ENCODE data around the gene TGFBR3L.
"Not testable (repeated sequence)": the region's sequence is repeated elsewhere in the genome, so short reads cannot be mapped to it uniquely, and the experiment has no call there.

The TGFBR3L gene

DNA sequence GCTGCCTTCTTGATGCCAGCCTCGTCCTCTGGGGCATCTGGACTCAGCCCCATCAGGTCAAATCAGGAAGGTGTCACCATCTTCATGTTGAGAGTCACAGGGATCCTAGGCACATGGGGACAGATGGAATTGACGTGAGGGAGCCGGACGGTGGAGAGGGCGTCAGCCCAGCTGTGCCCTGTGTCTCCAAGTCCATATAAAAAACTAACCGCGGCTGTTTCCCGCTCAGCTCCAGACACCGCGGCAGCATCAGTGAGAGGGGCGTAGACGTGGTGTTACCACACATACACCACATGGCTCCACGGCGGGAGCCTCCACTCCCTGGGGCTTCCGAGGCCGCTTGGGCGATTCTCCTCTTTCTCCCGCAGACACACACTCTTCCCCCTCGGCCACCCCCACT, 34.8 kb upstream of the TGFBR3L start:
- no peak for DNase-seq

DNA sequence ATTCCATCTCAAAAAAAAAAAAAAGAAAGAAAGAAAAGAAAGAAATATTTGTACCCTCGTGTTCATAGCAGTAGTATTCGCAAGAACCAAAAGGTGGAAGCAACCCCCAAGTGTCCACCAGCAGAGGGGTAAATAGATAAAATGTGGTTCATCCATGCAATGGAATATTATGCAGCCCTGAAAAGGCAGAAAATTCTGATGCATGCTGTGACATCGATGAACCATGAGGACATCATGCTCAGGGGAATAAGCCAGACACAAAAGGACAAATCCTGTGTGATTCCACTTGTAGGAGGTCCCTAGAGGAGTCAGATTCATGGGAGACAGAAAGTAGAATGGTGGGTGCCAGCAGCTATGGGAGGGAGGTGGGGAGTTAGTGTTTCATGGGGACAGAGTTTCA, 32.7 kb upstream of the TGFBR3L start:
- DNase-seq = no peak

DNA sequence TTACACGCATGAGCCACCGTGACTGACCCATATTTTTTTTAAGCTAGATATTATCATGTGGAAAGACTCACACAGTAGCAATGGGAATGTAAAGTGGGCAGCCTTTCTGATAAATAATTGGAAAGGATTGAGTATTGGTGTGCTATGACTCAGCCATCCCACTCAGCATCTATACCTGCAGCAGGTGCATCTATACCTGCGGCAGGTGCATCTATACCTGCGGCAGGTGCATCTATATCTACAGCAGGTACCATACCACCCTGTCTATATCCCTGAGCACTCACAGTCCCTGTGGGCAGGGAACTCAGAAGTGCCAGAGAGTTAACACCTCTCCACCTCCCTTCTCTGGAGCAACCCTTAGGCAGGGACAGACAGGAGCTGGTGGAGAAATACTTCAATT, 31.5 kb upstream of the TGFBR3L start:
- DNase-seq = no peak

DNA sequence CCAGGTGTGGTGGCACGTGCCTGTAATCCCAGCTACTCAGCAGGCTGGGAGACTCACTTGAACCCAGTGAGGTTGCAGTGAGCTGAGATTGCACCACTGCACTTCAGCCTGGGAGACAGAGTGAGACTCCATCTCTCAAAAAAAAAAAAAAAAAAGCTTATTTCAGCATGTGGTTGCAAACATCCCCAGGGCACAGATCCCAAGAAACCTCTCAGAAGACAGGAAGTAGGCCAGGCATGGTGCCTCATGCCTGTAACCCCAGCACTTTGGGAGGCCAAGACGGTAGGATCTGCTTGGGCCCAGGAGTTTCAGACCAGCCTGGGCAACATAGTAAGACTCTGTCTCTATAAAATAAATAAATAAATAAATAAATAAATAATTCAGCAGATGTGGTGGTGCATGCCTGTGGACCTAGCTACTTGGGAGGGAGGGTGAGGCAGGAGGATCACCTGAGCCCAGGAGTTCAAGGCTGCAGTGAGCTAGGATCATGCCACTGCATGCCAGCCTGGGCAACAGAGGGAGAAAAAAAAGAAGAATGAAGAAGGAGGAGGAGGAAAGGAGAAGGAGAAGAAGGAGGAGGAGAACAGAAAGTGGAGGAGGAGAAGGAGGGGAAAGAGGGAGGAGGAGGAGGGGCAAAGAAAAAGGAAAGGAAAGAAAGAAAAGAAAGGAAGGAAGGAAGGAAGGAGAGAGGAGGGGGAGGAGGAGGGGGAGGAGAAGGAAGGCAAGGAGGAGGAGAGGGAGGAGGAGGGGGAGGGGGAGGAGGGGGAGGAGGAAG, 30.6 kb upstream of the TGFBR3L start:
- no peak for DNase-seq

DNA sequence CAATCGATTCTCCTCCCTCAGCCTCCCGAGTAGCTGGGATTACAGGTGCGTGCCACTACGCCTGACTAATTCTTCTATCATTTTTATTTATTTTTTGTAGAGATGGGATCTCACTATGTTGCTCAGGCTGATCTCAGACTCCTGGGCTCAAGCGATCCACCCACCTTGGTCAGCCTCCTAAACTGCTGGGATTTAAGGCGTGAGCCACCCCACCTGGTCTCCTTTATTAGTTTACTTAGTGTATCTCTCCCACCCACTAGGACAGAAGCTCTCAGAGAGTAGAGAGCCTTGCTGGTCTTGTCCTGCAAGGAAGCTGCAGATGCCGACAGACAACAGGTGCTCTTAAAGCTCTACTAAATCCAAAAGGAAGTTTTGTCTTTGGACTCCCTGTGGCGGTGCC, 28.8 kb upstream of the TGFBR3L start:
- no peak for DNase-seq

DNA sequence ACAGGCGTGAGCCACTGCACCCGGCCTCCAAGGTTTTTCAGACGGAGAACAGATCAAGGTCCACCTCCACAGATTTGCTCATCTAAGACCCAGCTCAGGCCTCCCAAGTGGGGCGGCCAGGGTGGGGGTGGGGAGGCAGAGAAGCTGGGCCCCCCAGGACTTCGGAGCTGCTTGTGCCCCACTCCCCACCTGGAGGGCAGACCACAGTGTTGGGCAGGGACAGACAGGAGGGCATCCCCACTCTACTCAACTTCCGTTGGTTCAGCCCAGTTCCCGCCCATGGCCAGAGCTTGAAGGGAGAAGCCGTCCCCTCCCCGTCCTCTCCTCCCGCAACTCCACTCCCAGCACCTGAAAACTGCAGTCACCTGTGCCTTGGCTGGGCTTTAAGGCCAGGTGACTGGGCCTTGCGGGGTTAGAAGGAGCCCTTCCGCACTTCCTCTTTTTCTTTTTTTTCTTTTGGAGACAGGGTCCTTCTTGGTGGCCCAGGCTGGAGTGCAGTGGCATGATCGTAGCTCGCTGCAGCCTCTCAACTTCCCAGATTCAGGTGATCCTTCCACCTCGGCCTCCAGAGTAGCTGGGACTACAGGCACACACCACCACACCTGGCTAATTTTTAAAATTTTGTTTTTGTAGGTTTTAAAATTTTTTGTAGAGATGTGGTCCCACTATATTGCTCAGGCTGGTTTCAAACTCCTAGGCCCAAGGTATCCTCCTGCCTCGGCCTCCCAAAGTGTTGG, 27.1 kb upstream of the TGFBR3L start:
- no peak for DNase-seq

DNA sequence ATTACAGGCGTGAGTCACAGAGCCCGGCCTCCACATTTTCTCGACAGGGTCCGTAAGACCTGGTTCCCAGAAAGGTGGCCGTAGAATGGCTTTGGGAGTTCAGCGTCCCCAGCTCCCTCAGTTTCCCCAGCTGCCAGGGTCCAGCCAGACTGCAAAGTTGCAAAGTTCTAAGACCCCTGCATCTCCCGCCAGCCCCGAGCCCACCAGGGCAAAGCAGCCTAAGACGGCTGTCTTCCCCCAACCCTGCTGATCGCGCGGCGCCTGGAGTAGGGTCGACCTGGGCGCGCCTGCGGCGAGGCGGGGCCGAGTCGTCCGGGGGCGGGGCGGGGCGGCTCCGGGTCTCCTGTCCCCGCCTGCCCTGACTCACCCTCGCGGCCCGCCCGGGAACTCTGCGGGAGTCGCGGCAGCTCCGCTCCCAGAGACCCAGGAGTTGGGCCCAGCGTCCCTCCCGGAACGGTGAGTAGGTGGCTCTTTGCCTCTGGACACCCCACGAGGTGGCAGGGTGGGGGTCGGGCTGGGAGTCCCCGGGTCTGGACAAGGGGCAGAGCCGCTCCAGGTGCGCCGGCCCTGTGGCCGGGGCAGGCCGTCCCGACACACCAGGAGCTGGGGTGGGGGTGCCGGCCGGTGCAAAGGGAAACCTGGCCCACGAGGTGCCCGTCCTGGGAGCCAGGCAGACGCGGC, 26.3 kb upstream of the TGFBR3L start, which contains the start of gene LRRC8E:
Gene LRRC8E, plus strand, starts transcription at position 366 of the 681 bp plus-strand sequence. CDS start 7,094 bp downstream, outside the sequence.
- DNase-seq = no peak

DNA sequence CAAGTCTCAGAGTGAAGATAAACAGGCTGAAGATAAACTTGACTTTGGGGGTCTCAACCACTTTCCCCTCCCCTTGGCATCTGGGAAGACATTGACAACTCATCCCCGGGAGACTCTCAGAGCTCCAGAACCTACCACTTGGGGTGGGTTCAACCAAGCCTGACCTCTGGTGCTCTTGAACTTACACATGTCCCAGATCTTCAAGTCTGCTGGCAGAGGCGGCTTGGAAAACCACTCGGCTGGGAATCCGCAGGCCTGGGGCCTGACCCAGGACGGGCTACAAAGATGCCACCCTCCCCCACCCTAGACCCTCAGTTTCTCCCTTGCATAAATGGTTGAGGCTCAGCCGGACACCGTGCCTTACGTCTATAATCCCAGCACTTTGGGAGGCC, 25.8 kb upstream of the TGFBR3L start:
- no peak for DNase-seq

DNA sequence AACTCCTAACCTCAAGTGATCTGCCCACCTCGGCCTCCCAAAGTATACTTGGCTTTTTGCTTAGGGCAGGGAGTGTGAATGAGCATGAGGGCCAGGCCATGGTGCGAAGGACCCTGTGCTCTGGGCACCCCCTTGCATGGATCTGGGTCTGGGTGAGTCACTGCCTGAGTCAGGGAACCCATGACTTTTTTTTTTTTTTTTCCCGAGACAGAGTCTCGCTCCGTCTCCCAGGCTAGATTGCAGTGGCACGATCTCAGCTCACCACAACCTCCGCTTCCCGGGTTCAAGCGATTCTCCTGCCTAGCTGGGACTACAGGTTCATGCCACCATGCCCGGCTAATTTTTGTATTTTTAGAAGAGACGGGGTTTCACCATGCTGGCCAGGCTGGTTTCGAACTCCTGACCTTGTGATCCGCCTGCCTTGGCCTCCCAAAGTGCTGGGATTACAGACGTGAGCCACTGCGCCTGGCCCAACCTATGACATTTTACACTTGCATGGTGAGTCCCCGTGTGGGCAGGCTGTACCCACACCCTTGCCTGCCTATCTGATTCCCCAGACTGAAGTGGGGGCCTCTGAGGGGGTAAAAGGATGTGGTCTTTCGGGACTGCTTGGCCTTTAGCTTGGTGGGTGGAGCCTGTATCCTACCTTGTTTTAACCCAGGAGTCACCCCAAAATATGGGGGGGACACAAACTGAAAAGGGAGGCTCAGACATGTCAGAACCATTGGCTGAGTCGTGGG, 21.1 kb upstream of the TGFBR3L start:
- DNase-seq = not testable (repeated sequence)

DNA sequence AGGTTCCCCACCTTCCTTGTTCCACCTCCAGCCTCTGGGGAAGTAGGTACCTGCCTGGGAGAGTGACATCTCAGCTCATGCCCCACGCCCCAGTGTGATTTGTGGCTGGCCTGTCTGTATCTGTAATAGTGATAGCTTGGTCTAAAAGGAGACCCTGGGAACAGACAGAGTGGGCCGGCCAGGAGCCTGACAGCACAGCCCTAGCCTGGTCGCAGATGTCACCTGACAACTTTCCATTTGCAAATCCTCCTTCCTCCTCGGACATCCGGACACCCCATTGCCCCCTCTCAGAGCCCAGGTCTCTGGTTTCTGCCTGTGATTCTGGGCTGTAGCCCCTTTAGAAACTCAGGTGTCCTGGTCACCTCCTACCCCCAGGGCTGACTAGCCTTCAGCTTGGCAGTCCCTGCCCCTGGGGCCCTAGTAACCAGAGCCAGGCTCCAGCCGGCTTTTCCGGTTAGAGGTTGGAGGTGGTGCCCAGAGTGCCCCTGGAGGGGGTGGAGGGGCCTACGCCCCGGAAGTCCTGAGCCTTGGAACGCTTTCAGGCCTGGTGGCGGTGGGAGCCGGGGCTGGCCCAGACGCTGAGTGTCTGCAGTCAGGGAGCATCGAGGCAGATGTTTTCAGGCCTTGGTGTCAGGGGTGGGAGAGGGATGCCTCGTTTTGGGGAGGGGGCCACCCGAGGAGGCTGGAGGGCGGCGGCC, 19.9 kb upstream of the TGFBR3L start:
- DNase-seq = no peak

DNA sequence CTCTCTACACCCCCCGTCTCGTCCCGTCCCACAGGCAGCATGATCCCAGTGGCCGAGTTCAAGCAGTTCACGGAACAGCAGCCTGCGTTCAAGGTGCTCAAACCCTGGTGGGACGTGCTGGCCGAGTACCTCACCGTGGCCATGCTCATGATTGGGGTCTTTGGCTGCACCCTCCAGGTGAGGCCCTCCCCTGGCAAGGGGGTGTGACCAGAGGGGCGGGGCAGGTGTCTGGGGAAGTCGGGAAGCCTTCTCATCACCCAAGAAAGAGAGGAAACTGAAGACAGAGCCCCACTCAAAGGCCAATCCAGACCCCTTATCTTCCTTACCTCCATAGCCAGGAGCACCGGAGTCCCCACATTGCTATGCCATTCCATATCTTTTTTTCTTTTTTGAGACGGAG, 19.1 kb upstream of the TGFBR3L start:
- no peak for DNase-seq

DNA sequence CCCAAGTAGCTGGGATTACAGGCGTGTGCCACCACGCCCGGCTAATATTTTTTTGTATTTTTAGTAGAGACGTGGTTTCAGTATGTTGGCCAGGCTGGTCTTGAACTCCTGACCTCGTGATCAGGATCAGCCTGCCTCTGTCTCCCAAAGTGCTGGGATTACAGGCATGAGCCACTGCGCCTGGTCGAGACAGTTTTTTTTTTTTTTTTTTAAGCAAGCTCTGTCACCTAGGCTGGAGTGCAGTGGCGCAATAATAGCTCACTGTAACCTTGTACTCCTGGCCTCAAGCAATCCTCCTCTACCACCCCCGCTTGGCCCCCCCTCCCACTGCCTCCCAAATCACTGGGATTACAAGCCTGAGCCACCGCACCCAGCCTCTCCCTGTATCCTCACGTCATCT, 17.3 kb upstream of the TGFBR3L start:
- DNase-seq = no peak

DNA sequence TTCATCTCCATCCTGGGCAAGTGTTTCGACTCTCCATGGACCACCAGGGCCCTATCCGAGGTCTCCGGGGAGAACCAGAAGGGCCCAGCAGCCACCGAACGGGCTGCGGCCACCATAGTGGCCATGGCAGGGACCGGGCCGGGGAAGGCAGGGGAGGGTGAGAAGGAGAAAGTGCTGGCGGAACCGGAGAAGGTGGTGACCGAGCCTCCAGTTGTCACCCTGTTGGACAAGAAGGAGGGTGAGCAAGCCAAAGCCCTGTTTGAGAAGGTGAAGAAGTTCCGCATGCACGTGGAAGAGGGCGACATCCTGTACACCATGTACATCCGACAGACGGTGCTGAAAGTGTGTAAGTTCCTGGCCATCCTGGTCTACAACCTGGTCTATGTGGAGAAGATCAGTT, 15.7 kb upstream of the TGFBR3L start:
- DNase-seq = no peak

DNA sequence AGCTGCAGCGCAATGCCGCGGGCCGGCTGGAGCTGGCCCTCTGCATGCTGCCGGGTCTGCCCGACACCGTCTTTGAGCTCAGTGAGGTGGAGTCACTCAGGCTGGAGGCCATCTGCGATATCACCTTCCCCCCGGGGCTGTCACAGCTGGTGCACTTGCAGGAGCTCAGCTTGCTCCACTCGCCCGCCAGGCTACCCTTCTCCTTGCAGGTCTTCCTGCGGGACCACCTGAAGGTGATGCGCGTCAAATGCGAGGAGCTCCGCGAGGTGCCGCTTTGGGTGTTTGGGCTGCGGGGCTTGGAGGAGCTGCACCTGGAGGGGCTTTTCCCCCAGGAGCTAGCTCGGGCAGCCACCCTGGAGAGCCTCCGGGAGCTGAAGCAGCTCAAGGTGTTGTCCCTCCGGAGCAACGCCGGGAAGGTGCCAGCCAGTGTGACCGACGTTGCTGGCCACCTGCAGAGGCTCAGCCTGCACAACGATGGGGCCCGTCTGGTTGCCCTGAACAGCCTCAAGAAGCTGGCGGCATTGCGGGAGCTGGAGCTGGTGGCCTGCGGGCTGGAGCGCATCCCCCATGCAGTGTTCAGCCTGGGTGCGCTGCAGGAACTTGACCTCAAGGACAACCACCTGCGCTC, 14.8 kb upstream of the TGFBR3L start:
- no peak for DNase-seq

DNA sequence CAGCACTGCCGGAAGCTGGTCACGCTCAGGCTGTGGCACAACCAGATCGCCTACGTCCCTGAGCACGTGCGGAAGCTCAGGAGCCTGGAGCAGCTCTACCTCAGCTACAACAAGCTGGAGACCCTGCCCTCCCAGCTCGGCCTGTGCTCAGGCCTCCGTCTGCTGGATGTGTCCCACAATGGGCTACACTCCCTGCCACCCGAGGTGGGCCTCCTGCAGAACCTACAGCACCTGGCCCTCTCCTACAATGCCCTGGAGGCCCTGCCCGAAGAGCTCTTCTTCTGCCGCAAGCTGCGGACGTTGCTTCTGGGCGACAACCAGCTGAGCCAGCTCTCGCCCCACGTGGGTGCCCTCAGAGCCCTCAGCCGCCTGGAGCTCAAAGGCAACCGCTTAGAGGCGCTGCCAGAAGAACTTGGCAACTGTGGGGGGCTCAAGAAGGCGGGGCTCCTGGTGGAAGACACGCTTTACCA, 14.2 kb upstream of the TGFBR3L start:
- no peak for DNase-seq

DNA sequence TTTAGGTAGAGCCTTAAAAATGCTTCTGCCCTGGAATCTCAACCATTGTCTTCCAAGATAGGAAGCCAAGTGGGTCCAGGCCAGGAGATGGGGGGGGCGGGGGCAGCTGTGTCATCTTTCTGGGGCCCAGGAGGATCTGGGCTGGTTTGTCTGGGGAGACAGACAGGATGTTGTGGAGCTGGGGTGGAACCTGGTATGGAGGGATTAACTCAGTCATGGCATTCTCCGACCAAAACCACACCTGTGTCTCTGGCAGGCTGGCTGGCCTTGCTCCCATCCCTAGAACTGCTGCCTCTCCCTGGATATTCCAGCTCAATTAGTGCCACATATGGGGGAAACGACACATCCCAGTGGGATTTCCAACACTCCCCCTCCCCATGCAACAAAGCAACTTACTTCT, 13.7 kb upstream of the TGFBR3L start:
- no peak for DNase-seq

DNA sequence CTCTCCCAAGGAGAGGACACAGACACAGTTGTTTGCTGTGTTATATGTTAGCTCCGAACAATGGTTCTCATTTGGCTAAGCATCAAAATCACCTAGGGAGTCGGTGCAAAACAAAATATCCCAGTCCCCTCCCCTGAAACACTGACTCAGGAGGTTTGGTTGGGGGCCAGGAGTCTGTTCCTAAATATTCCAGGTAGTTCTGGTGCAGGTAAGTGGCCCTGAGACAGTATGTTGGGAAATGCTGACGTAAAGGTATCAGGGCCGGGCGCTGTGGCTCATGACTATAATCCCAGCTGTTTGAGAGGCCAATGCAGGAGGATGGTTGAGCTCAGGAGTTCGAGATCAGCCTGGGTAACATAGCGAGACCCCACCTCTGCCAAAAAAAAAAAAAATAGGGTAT, 13.3 kb upstream of the TGFBR3L start:
- no peak for DNase-seq

DNA sequence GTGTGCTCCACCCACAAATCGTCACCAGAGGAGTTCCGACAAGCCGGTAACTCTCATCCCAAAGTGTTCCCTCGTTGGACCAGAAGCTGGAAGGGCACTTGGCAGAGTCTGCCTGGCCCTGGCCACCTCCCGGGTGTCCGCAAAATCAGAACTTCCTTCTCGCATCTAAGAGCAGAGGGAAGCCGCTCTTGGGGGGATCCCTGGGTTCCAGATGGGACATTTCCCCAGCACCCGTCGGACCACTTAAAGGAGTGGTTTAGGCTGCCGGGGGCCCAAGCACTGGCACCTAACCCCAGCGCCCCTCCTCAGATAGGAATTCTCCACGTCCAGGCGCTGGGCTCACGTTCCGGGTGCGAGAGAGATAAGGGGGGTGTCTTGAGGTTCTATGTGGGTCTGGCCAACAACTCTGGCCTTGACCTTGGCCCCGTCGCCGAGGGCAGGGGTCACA, 11.8 kb upstream of the TGFBR3L start:
- DNase-seq = no peak

DNA sequence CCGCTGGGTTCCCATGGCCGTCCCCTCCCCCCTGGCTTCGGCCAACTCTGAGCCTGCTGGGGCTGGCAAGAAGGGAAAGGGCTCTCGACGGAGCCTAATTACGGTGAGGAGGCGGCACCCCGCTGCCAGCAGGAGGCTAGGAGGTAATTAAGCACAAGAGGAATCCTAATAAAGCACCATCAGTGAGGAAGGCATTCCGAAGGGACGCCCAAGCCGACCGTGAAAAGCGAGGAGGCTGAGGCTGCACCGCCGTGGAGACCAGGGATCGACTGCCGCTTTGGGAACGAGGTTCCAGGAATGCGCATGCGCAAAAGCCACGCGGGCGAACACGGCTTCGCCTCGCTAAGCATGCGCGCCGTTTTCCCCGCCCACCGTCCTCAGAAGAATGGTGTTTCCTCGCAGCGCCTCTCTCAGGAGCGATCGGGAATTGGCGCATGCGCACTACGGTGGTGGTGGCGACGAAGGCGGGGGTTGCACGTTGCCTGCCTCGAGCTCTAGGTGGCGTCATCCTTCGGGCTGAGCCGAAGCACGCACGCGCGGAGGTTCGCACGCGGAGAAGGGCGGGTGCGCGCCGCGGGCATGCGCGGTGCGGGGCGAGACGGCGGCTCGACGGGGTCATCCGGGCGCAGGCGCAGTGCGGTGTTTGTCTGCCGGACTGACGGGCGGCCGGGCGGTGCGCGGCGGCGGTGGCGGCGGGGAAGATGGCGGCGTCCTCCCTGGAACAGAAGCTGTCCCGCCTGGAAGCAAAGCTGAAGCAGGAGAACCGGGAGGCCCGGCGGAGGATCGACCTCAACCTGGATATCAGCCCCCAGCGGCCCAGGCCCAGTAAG, 11.2 kb upstream of the TGFBR3L start, which contains the start of gene MAP2K7:
Gene MAP2K7, plus strand, starts transcription at position 634 of the 830 bp plus-strand sequence. Its CDS starts 68 bp downstream, at position 702.
- DNase-seq = peak; percentile 100

Measured in activated CD4-positive, CD25-positive, alpha-beta regulatory T cell (primary cell).